Activated CD8-positive, alpha-beta memory T cell treated with anti-CD3 and anti-CD28 coated beads, Interleukin-2, amount 50 U/mL, for 1 hour (primary cell): ENCODE measurements around the gene CAV2.
"Not testable (repeated sequence)": the region's sequence is repeated elsewhere in the genome, so short reads cannot be mapped to it uniquely, and the experiment has no call there.

ENCODE experiments used
- DNase-seq: peaks from one replicate; pipeline ENCODE4 v3.0.0-alpha.2; 2020; ENCODE audit errors: extremely low read depth

Gene CAV2, protein sequence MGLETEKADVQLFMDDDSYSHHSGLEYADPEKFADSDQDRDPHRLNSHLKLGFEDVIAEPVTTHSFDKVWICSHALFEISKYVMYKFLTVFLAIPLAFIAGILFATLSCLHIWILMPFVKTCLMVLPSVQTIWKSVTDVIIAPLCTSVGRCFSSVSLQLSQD

DNA sequence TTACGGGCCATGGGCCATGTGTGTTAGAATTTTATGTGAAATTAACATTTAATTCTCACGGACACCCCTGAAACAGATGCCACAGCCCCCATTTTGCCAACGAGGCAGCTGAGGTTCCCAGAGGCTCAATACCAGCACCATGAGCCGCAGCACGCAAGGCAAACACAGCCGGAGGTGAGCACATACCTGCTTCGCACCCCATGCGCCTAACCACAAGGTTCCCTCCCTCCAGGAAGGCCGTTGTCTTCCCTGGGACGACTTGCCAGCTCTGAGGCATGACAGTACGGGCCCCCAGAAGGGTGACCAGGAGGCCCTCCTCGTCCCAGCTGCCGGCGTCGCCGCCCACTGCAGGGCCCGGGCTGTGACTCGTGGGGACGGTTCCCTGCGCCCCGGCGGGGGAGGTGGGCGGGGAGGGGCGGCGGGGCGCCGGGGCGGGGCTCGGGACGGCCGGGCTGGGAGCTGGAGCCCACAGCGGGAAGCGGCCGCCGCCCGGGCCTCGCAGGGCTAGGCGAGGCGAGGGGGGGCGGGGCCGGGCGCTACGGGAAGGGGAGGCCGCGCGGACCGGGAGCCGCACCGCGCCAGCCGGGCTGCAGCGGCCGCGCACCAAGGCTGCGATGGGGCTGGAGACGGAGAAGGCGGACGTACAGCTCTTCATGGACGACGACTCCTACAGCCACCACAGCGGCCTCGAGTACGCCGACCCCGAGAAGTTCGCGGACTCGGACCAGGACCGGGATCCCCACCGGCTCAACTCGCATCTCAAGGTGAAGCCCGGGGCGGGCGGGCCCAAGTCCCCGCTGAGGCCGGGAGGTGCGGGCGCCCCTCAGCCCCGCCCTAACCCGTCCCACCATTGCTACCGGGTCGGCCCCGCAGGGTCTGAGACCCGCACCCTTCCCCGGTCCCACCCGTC lies at the start of gene CAV2:
Gene CAV2, plus strand, starts transcription at position 571 of the 910 bp plus-strand sequence. Its CDS starts 44 bp downstream, at position 615.
- DNase-seq: no peak

DNA sequence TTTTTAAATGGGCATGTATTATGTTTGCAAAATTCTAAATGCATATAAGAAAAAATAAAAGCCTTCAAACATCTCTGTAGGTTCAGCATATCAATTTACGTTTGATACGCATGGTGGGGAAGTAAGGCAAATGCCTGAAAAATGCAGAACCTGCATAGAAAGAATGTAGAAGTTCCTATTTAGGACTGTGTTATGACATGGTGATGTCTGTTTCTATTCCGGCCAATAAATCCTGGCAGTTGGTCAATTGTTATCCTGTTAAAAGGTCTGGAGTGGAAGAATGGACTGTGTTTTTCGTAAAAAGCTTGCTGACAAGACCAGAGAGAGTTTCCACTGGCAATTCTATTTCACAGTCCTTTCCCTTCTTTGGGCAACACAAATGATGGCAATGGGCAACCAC lies 49.6 kb upstream of the CAV2 start:
- DNase-seq: no peak

- no peak for DNase-seq
Measured at GRCh38 chr7:116451957-116452729, 47.4 kb upstream of the CAV2 start.

DNA sequence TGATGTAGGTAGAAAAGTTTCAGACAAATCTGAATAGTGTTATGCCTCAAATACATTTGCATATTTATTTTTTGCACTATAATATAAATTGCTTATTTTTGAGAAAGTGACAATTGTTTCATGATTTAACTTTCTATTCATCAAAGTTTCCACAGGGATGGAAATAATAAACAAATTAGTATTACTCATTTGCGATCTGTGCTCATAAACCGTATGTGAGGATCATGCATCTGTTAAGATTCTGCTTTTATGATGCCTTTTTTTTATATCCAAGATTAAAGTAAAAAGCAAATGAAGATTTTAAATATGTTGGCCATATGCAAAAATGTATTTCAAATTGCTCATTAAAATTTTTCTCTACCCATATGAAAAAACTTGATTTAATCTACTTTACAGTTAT lies 45.2 kb upstream of the CAV2 start:
- DNase-seq: no peak

DNA sequence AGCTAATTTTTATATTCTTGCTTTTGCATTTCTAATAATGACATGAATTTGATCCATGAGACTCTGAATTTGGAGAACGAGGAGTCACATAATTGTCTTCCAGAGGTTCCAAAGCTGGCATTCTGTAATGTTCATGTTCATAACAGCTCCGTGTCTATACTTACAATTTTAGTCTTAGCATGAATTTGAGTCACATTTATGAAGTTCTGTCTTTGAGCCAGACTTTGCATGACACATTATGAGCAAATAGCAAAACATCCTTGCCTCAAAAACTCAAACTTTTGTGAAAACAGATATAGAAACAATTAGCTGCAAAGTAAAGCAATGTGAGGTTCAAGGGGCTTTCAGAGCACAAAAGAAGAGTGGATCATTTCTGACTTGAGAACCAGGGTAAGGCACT lies 44.5 kb upstream of the CAV2 start:
- DNase-seq: no peak

- DNase-seq: no peak
Measured at GRCh38 chr7:116455499-116455898, 44.0 kb upstream of the CAV2 start.

DNA sequence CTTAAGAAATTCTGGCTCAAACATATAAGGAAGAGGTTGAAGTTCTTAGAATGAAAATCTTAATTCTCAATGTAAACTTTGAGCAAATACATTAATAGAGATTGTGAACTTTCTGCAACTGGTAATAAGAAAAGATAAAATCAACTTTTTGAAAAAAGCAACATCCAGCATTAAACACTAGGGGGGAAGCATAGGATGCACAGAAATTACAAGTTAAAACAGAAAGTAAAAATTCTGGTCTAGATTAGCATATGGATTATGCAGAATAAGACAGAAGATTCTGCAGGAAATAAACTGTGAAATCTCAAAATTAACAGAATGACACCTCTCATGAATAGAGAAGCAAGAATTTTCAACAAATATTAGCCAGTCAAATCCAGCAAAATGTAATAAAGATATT lies 38.0 kb upstream of the CAV2 start:
- no peak for DNase-seq

DNA sequence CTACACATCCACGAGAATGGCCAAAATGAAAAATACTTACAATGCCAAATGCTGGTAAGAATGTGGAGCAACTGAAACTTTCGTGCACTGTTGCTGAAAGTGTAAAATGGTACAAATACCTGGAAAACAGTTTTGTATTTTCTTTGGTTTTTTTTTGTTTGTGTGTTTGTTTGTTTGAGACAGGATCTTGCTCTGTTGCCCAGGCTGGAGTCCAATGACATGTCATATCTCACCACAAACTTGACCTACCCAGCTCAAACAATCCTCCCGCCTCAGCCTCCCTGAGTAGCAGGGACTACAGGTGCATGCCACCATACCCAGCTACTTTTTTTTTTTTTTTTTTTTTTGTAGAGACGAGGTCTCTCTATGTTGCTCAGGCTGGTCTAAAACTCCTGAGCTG lies 35.6 kb upstream of the CAV2 start:
- DNase-seq: no peak

GRCh38 chr7:116464375-116464774 lies 35.2 kb upstream of the CAV2 start:
- DNase-seq: no peak

- DNase-seq: no peak
Measured at GRCh38 chr7:116465125-116465524, 34.4 kb upstream of the CAV2 start.

DNA sequence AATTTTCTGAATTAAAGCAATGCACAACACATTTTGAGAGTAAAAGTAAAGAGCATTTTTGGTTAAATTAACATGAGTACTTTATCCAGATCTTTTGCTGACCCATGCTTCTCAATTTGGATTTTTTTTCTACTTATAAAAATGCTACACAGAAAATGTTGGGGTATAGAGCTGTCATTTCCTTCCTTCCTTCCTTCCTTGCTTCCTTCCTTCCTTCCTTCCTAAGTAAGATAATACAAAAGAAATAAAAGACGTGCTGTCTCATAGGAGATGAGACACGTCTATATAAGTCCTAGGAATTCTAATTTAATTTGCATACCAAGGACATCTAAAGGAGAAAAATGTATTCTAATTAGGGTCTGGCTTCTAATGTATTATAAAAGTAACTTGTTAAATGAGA lies 31.0 kb upstream of the CAV2 start:
- no peak for DNase-seq

- DNase-seq: no peak
Measured at GRCh38 chr7:116477625-116478024, 21.9 kb upstream of the CAV2 start.

DNA sequence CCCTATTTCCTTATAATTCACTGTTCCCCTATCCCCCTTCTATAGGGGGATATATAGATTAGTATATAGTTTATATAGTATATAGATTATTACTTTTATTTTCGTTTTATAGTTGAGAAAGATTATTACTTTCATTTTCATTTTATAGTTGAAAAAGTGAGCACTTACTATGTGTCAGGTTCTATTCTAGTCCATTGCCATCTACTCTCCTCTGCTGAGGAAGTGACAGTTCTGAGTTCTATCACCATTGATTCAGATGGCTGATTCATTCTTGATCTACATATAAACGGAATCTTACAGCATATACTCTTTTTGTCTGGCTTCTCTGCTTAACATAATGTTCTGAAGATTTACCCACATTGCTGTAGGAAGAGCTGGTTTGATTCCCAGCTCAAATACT lies 20.7 kb upstream of the CAV2 start:
- no peak for DNase-seq

GRCh38 chr7:116483271-116483942 lies 16.1 kb upstream of the CAV2 start:
- DNase-seq: no peak

GRCh38 chr7:116484389-116484788 lies 15.1 kb upstream of the CAV2 start:
- DNase-seq: not testable (repeated sequence)

- DNase-seq: no peak
Measured at GRCh38 chr7:116487907-116488521, 11.5 kb upstream of the CAV2 start.

DNA sequence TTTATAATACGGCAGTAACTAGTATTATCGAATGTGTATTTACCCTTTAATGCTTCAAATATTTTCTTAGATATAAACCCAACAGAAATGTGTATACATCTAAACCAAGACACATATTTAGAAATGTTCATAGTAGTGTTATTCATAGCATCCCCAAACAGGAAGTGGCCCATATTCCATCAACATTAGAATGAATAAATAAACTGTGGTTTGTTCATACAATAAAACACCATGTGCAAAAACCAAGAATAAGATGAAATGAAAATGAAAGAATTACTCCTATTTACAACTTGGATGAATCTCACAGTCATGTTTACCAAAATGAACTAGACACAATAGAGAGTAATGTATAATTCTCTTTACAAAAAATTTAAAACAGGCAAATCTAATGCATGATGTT lies 9.2 kb upstream of the CAV2 start:
- DNase-seq: no peak

- DNase-seq: no peak
Measured at GRCh38 chr7:116491887-116492653, 7.5 kb upstream of the CAV2 start.

DNA sequence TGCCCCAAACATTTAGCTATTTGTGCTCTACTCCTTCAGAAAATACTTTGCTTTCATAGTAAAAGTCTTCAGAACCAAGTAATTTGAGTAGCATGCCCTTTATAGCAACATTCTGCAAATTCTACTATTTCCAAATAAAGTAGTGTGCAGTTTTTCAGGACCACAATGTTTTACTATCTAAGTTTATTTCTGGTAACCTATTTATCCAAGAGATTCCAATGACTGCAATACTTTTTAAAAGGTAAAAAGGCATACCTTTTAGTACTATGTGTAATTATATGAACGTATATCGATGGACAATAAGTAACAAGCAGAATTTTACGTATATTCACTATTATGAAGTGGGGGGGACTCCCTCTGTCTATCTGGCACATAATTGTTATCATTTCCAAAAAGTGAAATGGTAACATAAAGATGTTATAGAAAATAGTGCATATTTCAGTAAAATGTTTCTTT lies 6.9 kb upstream of the CAV2 start:
- no peak for DNase-seq

DNA sequence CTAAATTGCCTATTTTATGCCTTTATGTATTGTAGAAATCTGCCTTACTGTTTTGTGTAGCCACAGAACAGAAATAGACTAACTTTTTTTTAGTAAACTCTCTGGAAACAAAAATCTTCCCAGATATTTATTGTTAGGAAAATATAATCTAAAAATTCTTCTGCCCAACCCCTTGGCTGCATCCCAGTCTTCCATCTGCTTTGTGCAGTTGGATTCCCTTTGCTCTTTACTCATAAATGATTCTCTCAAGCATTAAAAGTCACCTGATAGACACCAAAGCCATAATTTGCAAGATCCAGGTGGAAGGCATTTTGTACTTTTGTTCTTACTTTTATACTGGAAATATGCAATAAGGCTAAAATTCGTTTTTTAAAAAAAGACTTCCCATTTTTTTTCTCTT lies 6.1 kb upstream of the CAV2 start:
- no peak for DNase-seq

- DNase-seq: no peak
Measured at GRCh38 chr7:116494472-116494871, 5.1 kb upstream of the CAV2 start.
